Measurements from ENCODE around the gene ARMC3. TPM values are rescaled to one million over a fixed set of nuclear protein-coding genes. Genes with fewer than 3 reads are reported as not detected.
"Not testable (repeated sequence)": the region's sequence is repeated elsewhere in the genome, so short reads cannot be mapped to it uniquely, and the experiment has no call there.

ARMC3 gene
- total RNA-seq, 1 experiment from 2014 or later: not detected

- Histone ChIP-seq H3K36me3 (no peaks in the 10 kb centered on the region), H3K4me1 (replicated peaks) (no peaks in the 10 kb centered on the region), H3K4me3 (no peak overlapping the region), H3K9me3 (replicated peaks) (no peaks in the 10 kb centered on the region), H3K27me3 (replicated peaks) (no peaks in the 10 kb centered on the region; the same call in 1 of the 2 replicates), H3K27ac (no peak overlapping the region)
- no peak for DNase-seq (ENCODE audit: low read depth in 1 of 2, low spot score in 2 of 2)
Measured at GRCh38 chr10:22911067-22911466, 16.8 kb upstream of the ARMC3 start.

GRCh38 chr10:22911889-22912762, 15.7 kb upstream of the ARMC3 start:
- H3K4me3 ChIP-seq: no peak overlapping the region
- no peaks in the 10 kb centered on the region; the same call in 1 of the 2 replicates for H3K27me3 ChIP-seq (replicated peaks)
- H3K27ac ChIP-seq: no peak overlapping the region
- no peak for DNase-seq (ENCODE audit: low read depth in 1 of 2, low spot score in 2 of 2)
- H3K4me1 ChIP-seq (replicated peaks): no peaks in the 10 kb centered on the region
- no peaks in the 10 kb centered on the region for H3K9me3 ChIP-seq (replicated peaks)
- H3K36me3 ChIP-seq: no peaks in the 10 kb centered on the region

- no peak for DNase-seq (ENCODE audit: low read depth in 1 of 2, low spot score in 2 of 2)
- Histone ChIP-seq H3K4me3 (no peak overlapping the region), H3K4me1 (replicated peaks) (no peaks in the 10 kb centered on the region), H3K9me3 (replicated peaks) (no peaks in the 10 kb centered on the region), H3K27me3 (replicated peaks) (no peaks in the 10 kb centered on the region; the same call in 1 of the 2 replicates), H3K36me3 (no peaks in the 10 kb centered on the region), H3K27ac (no peak overlapping the region)
Measured at GRCh38 chr10:22912763-22913384, 15.0 kb upstream of the ARMC3 start.

- DNase-seq (ENCODE audit: low read depth in 1 of 2, low spot score in 2 of 2): no peak
- Histone ChIP-seq H3K4me3 (no peak overlapping the region), H3K27ac (no peak overlapping the region), H3K27me3 (replicated peaks) (no peaks in the 10 kb centered on the region; the same call in 1 of the 2 replicates), H3K9me3 (replicated peaks) (no peaks in the 10 kb centered on the region), H3K4me1 (replicated peaks) (no peaks in the 10 kb centered on the region), H3K36me3 (no peaks in the 10 kb centered on the region)
Measured at GRCh38 chr10:22913474-22914092, 14.3 kb upstream of the ARMC3 start.

- no peak overlapping the region for H3K27ac ChIP-seq
- H3K27me3 ChIP-seq (replicated peaks): no peaks in the 10 kb centered on the region; the same call in 1 of the 2 replicates
- DNase-seq (ENCODE audit: low read depth in 1 of 2, low spot score in 2 of 2): no peak
- H3K4me1 ChIP-seq (replicated peaks): no peaks in the 10 kb centered on the region
- H3K4me3 ChIP-seq: no peak overlapping the region
- no peaks in the 10 kb centered on the region for H3K36me3 ChIP-seq
- H3K9me3 ChIP-seq (replicated peaks): no peaks in the 10 kb centered on the region
Measured at GRCh38 chr10:22915314-22915713, 12.5 kb upstream of the ARMC3 start.

- Histone ChIP-seq H3K36me3 (no peaks in the 10 kb centered on the region), H3K4me3 (no peak overlapping the region), H3K9me3 (replicated peaks) (no peaks in the 10 kb centered on the region), H3K27ac (no peak overlapping the region), H3K4me1 (replicated peaks) (no peaks in the 10 kb centered on the region), H3K27me3 (replicated peaks) (no peaks in the 10 kb centered on the region)
- no peak for DNase-seq (ENCODE audit: low read depth in 1 of 2, low spot score in 2 of 2)
Measured at GRCh38 chr10:22925088-22925487, 2.8 kb upstream of the ARMC3 start.

GRCh38 chr10:22927166-22927565, 687 bp upstream of the ARMC3 start:
- Histone ChIP-seq H3K36me3 (no peaks in the 10 kb centered on the region), H3K27ac (no peak overlapping the region), H3K27me3 (replicated peaks) (no peaks in the 10 kb centered on the region), H3K4me1 (replicated peaks) (no peaks in the 10 kb centered on the region), H3K9me3 (replicated peaks) (no peaks in the 10 kb centered on the region), H3K4me3 (no peak overlapping the region)
- no peak for DNase-seq (ENCODE audit: low read depth in 1 of 2, low spot score in 2 of 2)

- not testable (repeated sequence) for H3K4me1 ChIP-seq (replicated peaks); H3K9me3 ChIP-seq (replicated peaks); H3K27me3 ChIP-seq (replicated peaks); H3K36me3 ChIP-seq; H3K4me3 ChIP-seq; H3K27ac ChIP-seq; DNase-seq (ENCODE audit: low read depth in 1 of 2, low spot score in 2 of 2)
Measured at GRCh38 chr10:22929053-22929452, 1.2 kb downstream of the ARMC3 start.

- H3K27me3 ChIP-seq (replicated peaks): no peaks in the 10 kb centered on the region
- no peaks in the 10 kb centered on the region for H3K4me1 ChIP-seq (replicated peaks)
- no peaks in the 10 kb centered on the region for H3K36me3 ChIP-seq
- peak in 1 of 2 experiments; percentile 6 for DNase-seq (ENCODE audit: low read depth in 1 of 2, low spot score in 2 of 2)
- H3K9me3 ChIP-seq (replicated peaks): no peaks in the 10 kb centered on the region
- H3K27ac ChIP-seq: no peak overlapping the region
- no peak overlapping the region for H3K4me3 ChIP-seq
Measured at GRCh38 chr10:22931948-22932347, 4.1 kb downstream of the ARMC3 start.

GRCh38 chr10:22932626-22933370, 4.9 kb downstream of the ARMC3 start:
- Histone ChIP-seq H3K27me3 (replicated peaks) (no peaks in the 10 kb centered on the region), H3K4me3 (no peak overlapping the region), H3K36me3 (no peaks in the 10 kb centered on the region), H3K27ac (no peak overlapping the region), H3K9me3 (replicated peaks) (no peaks in the 10 kb centered on the region), H3K4me1 (replicated peaks) (no peaks in the 10 kb centered on the region)
- DNase-seq (ENCODE audit: low read depth in 1 of 2, low spot score in 2 of 2): no peak

GRCh38 chr10:22934726-22935125, 6.9 kb downstream of the ARMC3 start:
- H3K4me3 ChIP-seq: no peak overlapping the region
- DNase-seq (ENCODE audit: low read depth in 1 of 2, low spot score in 2 of 2): no peak
- H3K27ac ChIP-seq: no peak overlapping the region
- H3K27me3 ChIP-seq (replicated peaks): no peaks in the 10 kb centered on the region
- no peaks in the 10 kb centered on the region for H3K9me3 ChIP-seq (replicated peaks)
- no peaks in the 10 kb centered on the region for H3K36me3 ChIP-seq
- no peaks in the 10 kb centered on the region for H3K4me1 ChIP-seq (replicated peaks)

- Histone ChIP-seq H3K27ac (no peak overlapping the region), H3K4me3 (no peak overlapping the region), H3K27me3 (replicated peaks) (no peaks in the 10 kb centered on the region), H3K9me3 (replicated peaks) (no peaks in the 10 kb centered on the region), H3K4me1 (replicated peaks) (no peaks in the 10 kb centered on the region), H3K36me3 (no peaks in the 10 kb centered on the region)
- no peak for DNase-seq (ENCODE audit: low read depth in 1 of 2, low spot score in 2 of 2)
Measured at GRCh38 chr10:22942437-22942836, 14.6 kb downstream of the ARMC3 start.

- Histone ChIP-seq H3K9me3 (replicated peaks) (no peaks in the 10 kb centered on the region), H3K4me3 (no peak overlapping the region), H3K36me3 (no peaks in the 10 kb centered on the region), H3K27ac (no peak overlapping the region), H3K27me3 (replicated peaks) (no peaks in the 10 kb centered on the region), H3K4me1 (replicated peaks) (no peaks in the 10 kb centered on the region)
- DNase-seq (ENCODE audit: low read depth in 1 of 2, low spot score in 2 of 2): no peak
Measured at GRCh38 chr10:22945934-22946673, 18.3 kb downstream of the ARMC3 start.
